Astrocyte (in vitro differentiated cells and primary cell): ENCODE measurements around the gene PRDM4. TPM values are rescaled to one million over a fixed set of nuclear protein-coding genes. Genes with fewer than 3 reads are reported as not detected.

ENCODE experiments used
- DNase-seq: peaks from one replicate; pipeline ENCODE4 v3.0.0-alpha.2; 2010; ENCODE audit warnings: low read depth
- FAIRE-seq: peaks from 2 replicates; lab custom pipeline; 2011; peaks lifted over from hg19 to GRCh38; lab: Jason Lieb, UNC
- H2AFZ ChIP-seq: 2 replicates; pipeline ENCODE4 v1.6.0; 2012; ENCODE audit warnings: low read depth, low read length, inconsistent platforms
- H3K27ac ChIP-seq: 2 replicates; pipeline ENCODE4 v1.5.1; 2011; ENCODE audit warnings: low read depth, low read length, inconsistent platforms
- H3K27me3 ChIP-seq: 2 replicates; pipeline ENCODE4 v1.6.0; 2011; ENCODE audit warnings: low read length, inconsistent platforms; ENCODE audit not compliant: insufficient read depth
- H3K36me3 ChIP-seq: 2 replicates; pipeline ENCODE4 v1.5.1; 2011; ENCODE audit warnings: low read length, inconsistent platforms; ENCODE audit not compliant: insufficient read depth
- H3K4me1 ChIP-seq: 2 replicates; pipeline ENCODE4 v1.5.1; 2011; ENCODE audit warnings: low read length, inconsistent platforms; ENCODE audit not compliant: insufficient read depth
- H3K4me2 ChIP-seq: 2 replicates; pipeline ENCODE4 v1.6.0; 2012; ENCODE audit warnings: low read length, inconsistent platforms
- H3K4me3 ChIP-seq: 2 replicates; pipeline ENCODE4 v1.5.1; 2011; ENCODE audit warnings: low read depth, mild to moderate bottlenecking, low read length, inconsistent platforms; ENCODE audit not compliant: insufficient read depth
- H3K79me2 ChIP-seq: 2 replicates; pipeline ENCODE4 v1.6.0; 2012; ENCODE audit warnings: mild to moderate bottlenecking, low read length, inconsistent platforms; ENCODE audit not compliant: insufficient read depth
- H3K9ac ChIP-seq: 2 replicates; pipeline ENCODE4 v1.6.0; 2012; ENCODE audit warnings: mild to moderate bottlenecking, low read length, inconsistent platforms
- H3K9me3 ChIP-seq: 2 replicates; pipeline ENCODE4 v1.5.1; 2012; ENCODE audit warnings: low read depth, mild to moderate bottlenecking, low read length, inconsistent platforms; ENCODE audit not compliant: insufficient read depth
- H4K20me1 ChIP-seq: 2 replicates; pipeline ENCODE4 v1.6.0; 2012; ENCODE audit warnings: low read length, inconsistent platforms; ENCODE audit not compliant: insufficient read depth
- H3K27ac Mint-ChIP-seq: one replicate; pipeline ENCODE4 v1.8.0; 2021; ENCODE audit warnings: mild to moderate bottlenecking, mixed read lengths; ENCODE audit not compliant: unreplicated experiment
- H3K27me3 Mint-ChIP-seq: one replicate; pipeline ENCODE4 v1.8.0; 2021; ENCODE audit warnings: low read depth, mixed read lengths; ENCODE audit not compliant: unreplicated experiment
- H3K36me3 Mint-ChIP-seq: one replicate; pipeline ENCODE4 v1.8.0; 2021; ENCODE audit warnings: low read depth, mixed read lengths; ENCODE audit not compliant: unreplicated experiment
- H3K4me1 Mint-ChIP-seq: one replicate; pipeline ENCODE4 v1.8.0; 2021; ENCODE audit warnings: low read depth, mixed read lengths; ENCODE audit not compliant: unreplicated experiment
- H3K4me3 Mint-ChIP-seq: one replicate; pipeline ENCODE4 v1.8.0; 2021; ENCODE audit warnings: mild to moderate bottlenecking, moderate library complexity, mixed read lengths; ENCODE audit not compliant: unreplicated experiment
- H3K9me3 Mint-ChIP-seq: one replicate; pipeline ENCODE4 v1.8.0; 2021; ENCODE audit warnings: mild to moderate bottlenecking, mixed read lengths; ENCODE audit not compliant: unreplicated experiment
- CTCF ChIP-seq: IDR thresholded peaks from 2 replicates; pipeline ENCODE4 v1.5.1; 2011; ENCODE audit warnings: low read depth, mild to moderate bottlenecking, inconsistent platforms, low read length, moderate library complexity; ENCODE audit not compliant: insufficient read depth
- EZH2 ChIP-seq: IDR thresholded peaks from 2 replicates; pipeline ENCODE4 v1.6.1; 2012; ENCODE audit warnings: mild to moderate bottlenecking, low read length, inconsistent platforms; ENCODE audit not compliant: insufficient read depth
- total RNA-seq: library from RNA; stranded (reverse); gene quantifications from 2 replicates; pipeline ENCODE4 v1.2.1, GENCODE V29; 2021

PRDM4 gene
- total RNA-seq, 1 donor from 2014 or later = 30.5 TPM

GRCh38 chr12:107761502-107761904 is 566 bp upstream of the PRDM4 start:
- DNase-seq (no peak), FAIRE-seq (no peak)
- H3K36me3 Mint-ChIP-seq = peaks cover 2% of the 10 kb centered on the region
- Histone ChIP-seq H3K27me3 (peaks cover 6% of the 10 kb centered on the region), H3K9ac (peak overlapping the region; percentile 87), H3K4me3 (peak overlapping the region; percentile 88), H3K4me2 (peak overlapping the region; percentile 94), H2AFZ (peak overlapping the region; percentile 91), H4K20me1 (peaks cover 32% of the 10 kb centered on the region), H3K36me3 (peaks cover 11% of the 10 kb centered on the region), H3K9me3 (no peaks in the 10 kb centered on the region), H3K79me2 (peaks cover 44% of the 10 kb centered on the region), H3K4me1 (peaks cover 24% of the 10 kb centered on the region), H3K27ac (peak overlapping the region; percentile 23)
- H3K27ac Mint-ChIP-seq = peak overlapping the region; percentile 69
- peak overlapping the region; percentile 89 for H3K4me3 Mint-ChIP-seq
- H3K9me3 Mint-ChIP-seq = no peaks in the 10 kb centered on the region
- TF ChIP-seq EZH2 (no peak), CTCF (no peak)
- peaks cover 6% of the 10 kb centered on the region for H3K4me1 Mint-ChIP-seq
- peaks cover 3% of the 10 kb centered on the region for H3K27me3 Mint-ChIP-seq

GRCh38 chr12:107760207-107760808 is 629 bp downstream of the PRDM4 start:
- peak overlapping the region; percentile 59 for H2AFZ ChIP-seq
- H3K79me2 ChIP-seq = peaks cover 49% of the 10 kb centered on the region
- H3K4me2 ChIP-seq = peak overlapping the region; percentile 94
- no peak for DNase-seq
- H3K27me3 ChIP-seq = no peaks in the 10 kb centered on the region
- peaks cover 32% of the 10 kb centered on the region for H4K20me1 ChIP-seq
- no peak for FAIRE-seq
- TF ChIP-seq EZH2 (no peak), CTCF (no peak)
- peak overlapping the region; percentile 88 for H3K4me3 ChIP-seq
- Mint-ChIP-seq H3K9me3 (no peaks in the 10 kb centered on the region), H3K36me3 (peaks cover 2% of the 10 kb centered on the region), H3K27me3 (peaks cover 1% of the 10 kb centered on the region), H3K27ac (peak overlapping the region; percentile 83), H3K4me3 (peak overlapping the region; percentile 90), H3K4me1 (peaks cover 6% of the 10 kb centered on the region)
- H3K4me1 ChIP-seq = peaks cover 24% of the 10 kb centered on the region
- peaks cover 18% of the 10 kb centered on the region for H3K36me3 ChIP-seq
- no peaks in the 10 kb centered on the region for H3K9me3 ChIP-seq
- peak overlapping the region; percentile 81 for H3K27ac ChIP-seq
- peak overlapping the region; percentile 87 for H3K9ac ChIP-seq

- peaks cover 2% of the 10 kb centered on the region for H3K36me3 Mint-ChIP-seq
- H3K27ac Mint-ChIP-seq = peak overlapping the region; percentile 91
- Histone ChIP-seq H3K4me1 (peaks cover 24% of the 10 kb centered on the region), H3K9me3 (no peaks in the 10 kb centered on the region), H3K4me3 (peak overlapping the region; percentile 88), H3K79me2 (peaks cover 55% of the 10 kb centered on the region), H2AFZ (no peak overlapping the region), H4K20me1 (peaks cover 32% of the 10 kb centered on the region), H3K36me3 (peaks cover 27% of the 10 kb centered on the region), H3K27ac (peak overlapping the region; percentile 81), H3K4me2 (peak overlapping the region; percentile 94), H3K9ac (peak overlapping the region; percentile 87), H3K27me3 (no peaks in the 10 kb centered on the region)
- peak; percentile 79 for DNase-seq
- no peaks in the 10 kb centered on the region for H3K9me3 Mint-ChIP-seq
- H3K27me3 Mint-ChIP-seq = peaks cover under 1% of the 10 kb centered on the region
- TF ChIP-seq EZH2 = no peak
- no peak for TF ChIP-seq CTCF
- peaks cover 6% of the 10 kb centered on the region for H3K4me1 Mint-ChIP-seq
- no peak for FAIRE-seq
- peak overlapping the region; percentile 90 for H3K4me3 Mint-ChIP-seq
Measured at GRCh38 chr12:107759410-107759809, 1.5 kb downstream of the PRDM4 start.
